GM21381 (cell line): ENCODE results near the gene RANBP6.
A peak's percentile ranks its signal among the peaks of the same experiment; 100 is the strongest.
"Not testable (repeated sequence)": the region's sequence is repeated elsewhere in the genome, so short reads cannot be mapped to it uniquely, and the experiment has no call there.

Experiments used
- ATAC-seq: cut with Tn5 transposase; IDR thresholded peaks from one replicate; pipeline ENCODE4 v1.9.1; 2021; ENCODE audit warnings: mild to moderate bottlenecking, moderate library complexity; ENCODE audit not compliant: unreplicated experiment

The RANBP6 gene

GRCh38 chr9:6015278-6016157, at the start of gene RANBP6:
Gene RANBP6, minus strand, starts transcription at chr9:6015624. Its CDS starts 17 bp downstream, at chr9:6015607.
- ATAC-seq, result peak; percentile 99

- not testable (repeated sequence) for ATAC-seq
These were observed 47.7 kb upstream of the RANBP6 start for GRCh38 chr9:6063146-6063545.

- ATAC-seq, result no peak
These were observed 40.2 kb upstream of the RANBP6 start for GRCh38 chr9:6055666-6056065.

GRCh38 chr9:6055216-6055615, 39.8 kb upstream of the RANBP6 start:
- peak; percentile 60 for ATAC-seq

GRCh38 chr9:6054280-6055099, 39.1 kb upstream of the RANBP6 start:
- ATAC-seq, result no peak

DNA sequence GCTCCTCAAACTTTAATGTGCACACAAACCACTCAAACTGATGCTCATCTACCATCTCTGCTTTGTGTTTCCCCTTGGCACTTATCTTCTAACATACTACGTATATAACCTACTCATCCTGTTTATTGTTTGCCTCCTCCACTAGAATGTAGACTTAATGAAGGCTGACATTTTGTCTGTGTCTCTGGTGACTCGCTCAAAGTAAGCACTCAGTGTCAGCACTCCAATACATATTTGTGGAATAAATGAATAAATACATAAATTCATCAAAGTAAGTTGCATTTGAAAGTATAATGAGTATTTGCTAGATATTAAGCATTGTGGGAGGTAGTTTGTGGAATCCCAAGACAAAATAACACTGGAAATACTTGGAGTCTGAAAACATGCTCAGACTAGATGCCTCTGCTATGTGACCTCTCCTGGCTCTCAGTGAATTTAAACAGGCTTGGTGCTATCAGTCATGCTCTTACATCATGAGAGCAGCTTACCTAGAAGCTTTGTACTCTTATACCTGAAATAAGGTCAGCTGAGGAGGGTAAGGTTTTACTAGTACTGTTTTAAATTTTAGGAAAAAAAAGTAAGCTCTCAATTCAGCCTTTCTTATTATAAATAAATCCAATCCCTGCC, 37.0 kb upstream of the RANBP6 start:
- no peak for ATAC-seq

DNA sequence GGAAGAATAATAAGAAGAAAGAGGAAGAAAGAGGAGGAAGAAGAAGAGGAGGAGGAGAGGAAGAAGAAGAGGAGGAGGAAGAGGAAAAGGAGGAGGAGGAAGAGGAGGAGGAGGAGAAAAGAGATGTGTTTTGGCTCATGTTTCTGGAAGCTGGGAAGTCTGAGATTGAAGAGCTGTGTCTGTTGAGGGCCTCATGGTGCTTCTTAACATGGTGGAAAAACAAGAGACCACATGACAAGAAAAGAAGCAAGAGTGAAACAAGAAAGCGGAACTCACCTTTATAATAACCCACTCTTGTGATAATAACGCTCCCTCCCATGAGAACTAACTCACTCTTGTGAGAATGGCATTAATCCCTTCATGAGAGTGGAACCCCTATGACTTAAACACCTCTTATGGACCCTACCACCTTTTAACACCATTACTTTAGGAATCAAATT, 36.1 kb upstream of the RANBP6 start:
- ATAC-seq, result peak; percentile 43

GRCh38 chr9:6049798-6050197, 34.4 kb upstream of the RANBP6 start:
- ATAC-seq, result peak; percentile 76

DNA sequence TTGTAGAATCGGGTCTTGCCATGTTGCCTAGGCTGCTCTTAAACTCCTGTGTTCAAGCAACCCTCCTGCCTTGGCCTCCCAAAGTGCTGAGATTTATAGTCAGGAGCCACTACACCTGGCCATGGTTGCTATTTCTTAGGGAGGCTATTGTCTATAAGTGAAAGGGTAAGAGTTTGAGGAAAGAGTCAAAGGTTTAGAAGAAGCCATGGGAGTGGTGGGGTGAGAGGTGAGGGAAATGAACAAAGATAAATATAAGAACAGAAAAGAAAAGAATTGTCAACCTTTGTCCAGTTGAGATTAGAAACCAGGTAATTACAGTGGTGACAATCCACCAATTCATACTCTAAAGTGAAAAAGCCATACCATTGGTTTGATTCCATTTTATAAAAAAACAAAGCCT, 32.6 kb upstream of the RANBP6 start:
- ATAC-seq, result no peak

GRCh38 chr9:6047020-6047419, 31.6 kb upstream of the RANBP6 start:
- ATAC-seq, result no peak

DNA sequence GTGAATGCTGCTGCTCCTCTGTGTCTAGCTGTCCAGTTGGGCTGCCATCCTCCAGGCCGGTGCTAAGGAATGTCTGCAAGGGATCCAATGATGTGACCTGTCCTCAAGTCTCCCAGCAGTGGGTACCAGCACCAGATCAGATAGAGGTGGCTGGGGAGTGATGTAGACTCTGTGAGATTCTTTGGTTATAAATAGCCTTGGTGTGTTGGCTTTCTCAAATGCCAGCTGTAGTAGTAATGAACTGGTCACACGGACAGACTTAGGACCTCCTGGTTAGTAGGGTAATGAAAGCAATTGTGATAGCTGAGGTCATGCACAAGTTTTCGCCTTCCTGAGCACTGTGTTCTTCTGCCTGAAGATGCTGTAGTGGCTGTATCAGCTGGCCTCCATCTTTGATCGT, 29.9 kb upstream of the RANBP6 start:
- ATAC-seq, result no peak

GRCh38 chr9:6040077-6040476, 24.7 kb upstream of the RANBP6 start:
- ATAC-seq, result no peak

DNA sequence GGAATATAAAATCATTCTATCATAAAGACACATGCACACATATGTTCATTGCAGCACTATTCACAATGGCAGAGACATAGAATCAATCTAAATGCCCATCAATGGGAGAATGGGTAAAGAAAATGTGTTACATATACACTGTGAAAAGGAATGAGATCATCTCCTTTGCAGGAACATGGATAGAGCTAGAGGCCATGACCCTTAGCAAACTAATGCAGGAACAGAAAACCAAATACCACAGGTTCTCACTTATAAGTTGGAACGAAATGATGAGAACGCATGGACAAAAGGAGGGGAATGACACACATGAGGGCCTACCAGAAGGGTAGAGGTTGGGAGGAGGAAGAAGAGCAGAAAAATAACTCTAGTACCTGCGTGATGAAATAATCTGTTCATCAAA, 21.0 kb upstream of the RANBP6 start:
- no peak for ATAC-seq

DNA sequence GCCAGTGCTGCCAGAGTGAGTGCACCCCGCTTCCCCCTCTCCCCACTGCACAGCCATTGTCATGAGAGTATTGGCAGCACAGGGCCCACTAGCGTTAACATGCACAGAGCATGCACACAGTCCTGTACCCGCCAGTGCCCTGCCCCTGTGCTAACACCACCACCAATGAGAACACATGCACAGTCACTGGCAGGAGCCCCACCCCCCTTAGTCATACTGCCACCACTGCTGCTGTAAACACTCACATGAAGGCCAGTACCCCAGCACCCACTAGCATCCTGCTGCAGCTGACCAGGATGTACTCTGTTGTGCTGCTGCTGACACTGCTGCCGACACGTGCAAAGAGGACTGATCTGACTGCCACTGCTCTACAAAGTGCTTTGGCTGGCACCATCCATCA, 19.5 kb upstream of the RANBP6 start:
- no peak for ATAC-seq

GRCh38 chr9:6029604-6030274, 14.3 kb upstream of the RANBP6 start:
- no peak for ATAC-seq

GRCh38 chr9:6024035-6024554, 8.7 kb upstream of the RANBP6 start:
- ATAC-seq, result no peak

- not testable (repeated sequence) for ATAC-seq
These were observed 1.6 kb upstream of the RANBP6 start for GRCh38 chr9:6016975-6017374.

GRCh38 chr9:6014670-6015270, 654 bp downstream of the RANBP6 start:
- no peak for ATAC-seq

DNA sequence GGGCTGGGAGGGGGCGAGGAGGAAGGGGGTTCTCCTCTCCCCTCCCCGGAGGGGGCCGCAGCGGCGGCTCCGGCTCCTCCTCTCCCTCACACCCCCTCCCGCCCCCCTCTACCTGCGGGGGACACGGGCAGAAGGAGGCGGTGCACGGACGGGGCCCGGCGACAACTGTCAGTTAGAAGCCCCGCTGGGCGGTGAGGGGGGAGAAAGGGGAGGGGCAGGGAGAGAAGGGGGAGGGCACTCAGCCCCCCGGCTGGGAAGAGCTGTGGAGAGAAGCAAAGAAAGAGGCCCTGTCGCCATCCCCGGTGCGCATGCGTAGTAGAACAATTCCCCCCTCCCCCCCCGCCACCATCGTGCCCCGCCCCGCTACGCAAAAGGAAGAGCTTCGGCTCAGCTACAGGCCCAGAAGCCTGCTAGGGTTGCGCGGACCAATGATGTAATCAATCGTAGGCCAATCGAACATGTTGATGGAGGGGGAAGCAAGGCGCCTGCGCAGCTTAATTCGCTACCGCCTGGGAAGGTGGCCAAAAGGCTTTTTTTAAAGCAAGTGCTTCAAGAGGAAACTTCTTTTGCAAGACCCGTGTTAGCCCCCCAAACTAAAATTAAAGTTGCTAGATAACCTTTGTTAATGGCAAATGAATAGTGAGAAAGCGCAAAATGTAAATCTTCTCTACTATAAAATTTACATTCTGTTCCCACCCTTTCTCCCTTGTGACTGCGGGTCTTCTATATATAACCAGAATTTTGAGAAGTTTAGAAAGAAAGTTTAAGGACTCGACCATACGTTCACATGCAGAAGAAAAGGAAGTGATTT, 7.0 kb downstream of the RANBP6 start:
- peak; percentile 61 for ATAC-seq
